Thoracic aorta (tissue), 2 donors: ENCODE results near the gene MYRIP. TPM values are rescaled to one million over a fixed set of nuclear protein-coding genes. Genes with fewer than 3 reads are reported as not detected.

Experiments
- ATAC-seq: fragments of 150-250 bp; one replicate; pipeline ENCODE4 v1.8.0; 2017; ENCODE audit warnings: low read depth; ENCODE audit not compliant: insufficient number of reproducible peaks, low FRiP score
- DNase-seq: peaks from one replicate; pipeline ENCODE4 v3.0.0-alpha.2; 2020; ENCODE audit warnings: low spot score
- H3K27ac ChIP-seq, 2 donors: fragments of 200-600 bp; sonication (generic); 1 replicate in 1 of 2; 2 replicates in 1 of 2; pipeline ENCODE4 v1.5.1; 2016; ENCODE audit warnings: mild to moderate bottlenecking in 2 of 2, moderate library complexity in 2 of 2
- H3K27me3 ChIP-seq: fragments of 200-600 bp; sonication (generic); replicated peaks from 2 replicates; pipeline ENCODE4 v1.6.0; 2016; ENCODE audit warnings: mild to moderate bottlenecking; ENCODE audit not compliant: insufficient read depth
- H3K36me3 ChIP-seq: fragments of 200-600 bp; sonication (generic); one replicate; pipeline ENCODE4 v1.5.1; 2016
- H3K4me1 ChIP-seq, 2 donors: fragments of 200-600 bp; sonication (generic); 1 replicate in 1 of 2; 2 replicates in 1 of 2; pipeline versions ENCODE4 v1.5.1 to v1.6.0; 2016; ENCODE audit warnings: low read depth in 2 of 2, mild to moderate bottlenecking in 1 of 2; ENCODE audit not compliant: control insufficient read depth in 1 of 2
- H3K4me3 ChIP-seq: fragments of 200-600 bp; sonication (generic); 2 replicates; pipeline ENCODE4 v1.5.1; 2016; ENCODE audit warnings: mild to moderate bottlenecking
- H3K9me3 ChIP-seq: fragments of 200-600 bp; sonication (generic); 2 replicates; pipeline ENCODE4 v1.5.1; 2016
- total RNA-seq, 2 donors: library from RNA; depleted of rRNA; stranded (reverse); fragments of >200 nt; gene quantifications; one replicate each; pipeline versions ENCODE4 v1.1.0 to v1.2.3, GENCODE V29; 2016
- TF ChIP-seq, protein P1 (sequence below): fragments of 200-600 bp; sonication (generic); IDR thresholded peaks from one replicate; pipeline ENCODE4 v1.5.1; 2019; ENCODE audit warnings: antibody characterized with exemption

The MYRIP gene
- total RNA-seq, 2 donors from 2014 or later = 1.5 to 5.1 TPM

DNA sequence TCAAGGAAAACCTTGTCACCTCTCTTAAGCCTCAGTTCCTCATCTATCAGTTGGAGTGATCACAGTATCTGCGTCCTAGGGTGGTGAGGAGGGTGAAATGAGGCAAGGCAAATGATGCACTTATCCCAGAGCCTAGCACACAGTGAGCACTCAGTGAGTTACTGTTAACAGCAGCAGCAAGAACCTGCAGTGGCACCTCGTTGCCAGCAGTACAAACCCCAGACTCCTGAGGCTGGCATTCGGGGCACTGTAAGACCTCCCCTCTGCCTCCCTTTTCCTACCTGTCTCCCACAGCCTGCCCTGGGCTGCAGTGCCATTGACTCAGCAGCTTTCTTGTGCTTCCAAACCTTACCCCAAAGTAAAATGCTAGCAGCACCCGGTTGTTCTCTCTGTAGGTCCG lies 417.2 kb downstream of the MYRIP start:
- no peak overlapping the region for H3K27ac ChIP-seq
- no peaks in the 10 kb centered on the region for H3K36me3 ChIP-seq
- H3K4me3 ChIP-seq = no peak overlapping the region
- DNase-seq (no peak), ATAC-seq (no peak)
- no peaks in the 10 kb centered on the region for H3K4me1 ChIP-seq
- TF ChIP-seq, protein P1, sequence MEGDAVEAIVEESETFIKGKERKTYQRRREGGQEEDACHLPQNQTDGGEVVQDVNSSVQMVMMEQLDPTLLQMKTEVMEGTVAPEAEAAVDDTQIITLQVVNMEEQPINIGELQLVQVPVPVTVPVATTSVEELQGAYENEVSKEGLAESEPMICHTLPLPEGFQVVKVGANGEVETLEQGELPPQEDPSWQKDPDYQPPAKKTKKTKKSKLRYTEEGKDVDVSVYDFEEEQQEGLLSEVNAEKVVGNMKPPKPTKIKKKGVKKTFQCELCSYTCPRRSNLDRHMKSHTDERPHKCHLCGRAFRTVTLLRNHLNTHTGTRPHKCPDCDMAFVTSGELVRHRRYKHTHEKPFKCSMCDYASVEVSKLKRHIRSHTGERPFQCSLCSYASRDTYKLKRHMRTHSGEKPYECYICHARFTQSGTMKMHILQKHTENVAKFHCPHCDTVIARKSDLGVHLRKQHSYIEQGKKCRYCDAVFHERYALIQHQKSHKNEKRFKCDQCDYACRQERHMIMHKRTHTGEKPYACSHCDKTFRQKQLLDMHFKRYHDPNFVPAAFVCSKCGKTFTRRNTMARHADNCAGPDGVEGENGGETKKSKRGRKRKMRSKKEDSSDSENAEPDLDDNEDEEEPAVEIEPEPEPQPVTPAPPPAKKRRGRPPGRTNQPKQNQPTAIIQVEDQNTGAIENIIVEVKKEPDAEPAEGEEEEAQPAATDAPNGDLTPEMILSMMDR = no peak
- H3K9me3 ChIP-seq = no peaks in the 10 kb centered on the region
- no peaks in the 10 kb centered on the region for H3K27me3 ChIP-seq

DNA sequence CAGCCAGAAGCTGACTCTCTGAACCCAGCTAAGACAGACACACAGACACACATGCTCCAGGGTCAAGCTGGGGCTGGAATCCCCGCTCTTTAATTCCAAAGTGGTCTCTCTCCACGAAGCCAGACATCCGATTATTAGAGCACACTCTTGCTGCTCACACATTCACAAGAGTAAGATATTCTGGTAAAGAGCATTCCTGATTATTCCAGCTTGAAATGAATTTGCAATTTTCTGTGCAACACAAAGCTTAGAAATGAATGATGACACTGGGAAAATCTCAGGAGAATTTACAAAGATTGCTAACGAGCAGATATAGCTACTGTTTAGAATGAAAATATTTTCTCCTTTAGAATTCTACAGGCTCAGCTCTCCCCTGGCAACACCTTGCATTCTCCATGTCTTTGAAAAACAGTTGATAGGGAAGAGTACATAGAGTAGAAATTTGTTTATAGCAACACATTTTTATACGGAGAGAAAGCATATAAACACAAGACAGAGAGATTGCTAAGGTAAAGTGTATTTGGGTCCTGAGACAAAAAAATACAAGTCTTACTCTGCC lies 419.5 kb downstream of the MYRIP start:
- TF ChIP-seq, protein P1 = no peak
- H3K9me3 ChIP-seq = no peaks in the 10 kb centered on the region
- no peak for ATAC-seq
- no peak overlapping the region for H3K27ac ChIP-seq
- H3K27me3 ChIP-seq = no peaks in the 10 kb centered on the region
- H3K4me1 ChIP-seq = no peaks in the 10 kb centered on the region
- no peaks in the 10 kb centered on the region for H3K36me3 ChIP-seq
- no peak overlapping the region for H3K4me3 ChIP-seq
- no peak for DNase-seq

DNA sequence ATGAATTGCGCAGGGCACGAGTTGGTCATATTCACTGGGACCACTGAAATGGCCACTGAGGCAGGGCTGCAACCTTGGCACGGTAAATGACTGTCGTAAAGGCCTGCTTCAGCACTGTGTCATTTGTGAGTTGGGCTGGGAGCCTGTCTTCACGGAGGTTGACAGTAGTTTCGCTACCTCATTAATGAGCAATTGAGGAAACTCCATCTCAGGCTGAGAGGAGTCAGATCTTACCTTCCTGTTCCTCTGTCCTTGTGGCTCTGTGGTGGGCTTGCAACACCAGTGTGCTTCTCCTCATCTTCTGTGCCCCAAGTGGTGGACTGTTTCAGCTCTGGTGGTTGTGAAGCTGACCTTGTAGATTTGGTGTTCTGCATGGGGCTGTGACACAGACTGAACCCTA lies 420.0 kb downstream of the MYRIP start:
- no peak overlapping the region for H3K4me3 ChIP-seq
- no peaks in the 10 kb centered on the region for H3K9me3 ChIP-seq
- DNase-seq = no peak
- H3K36me3 ChIP-seq = no peaks in the 10 kb centered on the region
- ATAC-seq = no peak
- no peak overlapping the region for H3K27ac ChIP-seq
- TF ChIP-seq, protein P1 = no peak
- no peaks in the 10 kb centered on the region for H3K4me1 ChIP-seq
- no peaks in the 10 kb centered on the region for H3K27me3 ChIP-seq

DNA sequence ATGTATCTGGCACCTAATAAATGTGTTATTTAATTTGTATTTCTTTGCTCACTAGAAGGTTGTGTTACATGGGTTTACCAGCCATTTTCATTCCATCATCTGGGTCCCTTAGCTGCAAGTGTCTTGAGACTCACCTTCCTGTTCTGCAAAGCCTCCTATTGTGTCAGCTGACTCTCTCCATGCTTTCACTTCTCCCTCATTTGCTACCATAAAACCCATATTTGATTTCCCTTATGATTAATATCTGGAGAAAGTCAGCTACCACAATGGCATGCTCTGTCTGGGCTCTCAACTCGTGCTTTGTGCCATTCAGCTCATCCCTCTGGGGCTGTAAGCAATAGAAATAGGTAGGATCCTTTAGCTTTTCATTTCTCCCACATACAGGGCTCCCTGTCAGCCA lies 420.6 kb downstream of the MYRIP start:
- Histone ChIP-seq H3K36me3 (no peaks in the 10 kb centered on the region), H3K27ac (no peak overlapping the region), H3K4me3 (no peak overlapping the region), H3K9me3 (no peaks in the 10 kb centered on the region), H3K27me3 (no peaks in the 10 kb centered on the region), H3K4me1 (no peaks in the 10 kb centered on the region)
- TF ChIP-seq, protein P1 = no peak
- DNase-seq = no peak
- no peak for ATAC-seq

DNA sequence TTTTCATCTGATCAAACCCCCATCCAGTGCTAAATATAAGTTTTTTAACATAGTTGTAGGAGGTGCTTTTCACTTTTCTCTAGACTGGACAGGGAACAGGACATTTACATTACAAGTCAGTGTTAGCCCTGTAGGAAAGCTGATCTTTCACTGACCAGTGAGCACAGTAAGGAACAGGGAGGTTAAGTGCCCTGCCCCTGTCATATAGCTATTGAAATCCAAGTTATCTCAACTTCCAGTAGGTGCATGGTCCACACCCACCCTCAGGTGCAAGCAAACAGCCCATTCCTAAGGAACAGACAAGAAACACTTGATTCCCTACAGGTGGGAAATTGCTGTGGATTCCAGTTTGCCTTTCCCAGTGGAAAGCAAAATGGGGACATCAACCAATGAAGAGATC lies 421.0 kb downstream of the MYRIP start:
- no peak for DNase-seq
- Histone ChIP-seq H3K27ac (no peak overlapping the region), H3K9me3 (no peaks in the 10 kb centered on the region), H3K36me3 (no peaks in the 10 kb centered on the region), H3K4me1 (no peaks in the 10 kb centered on the region), H3K27me3 (no peaks in the 10 kb centered on the region), H3K4me3 (no peak overlapping the region)
- TF ChIP-seq, protein P1 = no peak
- no peak for ATAC-seq
